Left forelimb (tissue), 1 donor: ENCODE measurements around the gene PAX5.

Source experiments
- DNase-seq: peaks from one replicate; pipeline ENCODE4 v3.0.0-alpha.2; 2018; ENCODE audit warnings: low spot score

The PAX5 gene

DNA sequence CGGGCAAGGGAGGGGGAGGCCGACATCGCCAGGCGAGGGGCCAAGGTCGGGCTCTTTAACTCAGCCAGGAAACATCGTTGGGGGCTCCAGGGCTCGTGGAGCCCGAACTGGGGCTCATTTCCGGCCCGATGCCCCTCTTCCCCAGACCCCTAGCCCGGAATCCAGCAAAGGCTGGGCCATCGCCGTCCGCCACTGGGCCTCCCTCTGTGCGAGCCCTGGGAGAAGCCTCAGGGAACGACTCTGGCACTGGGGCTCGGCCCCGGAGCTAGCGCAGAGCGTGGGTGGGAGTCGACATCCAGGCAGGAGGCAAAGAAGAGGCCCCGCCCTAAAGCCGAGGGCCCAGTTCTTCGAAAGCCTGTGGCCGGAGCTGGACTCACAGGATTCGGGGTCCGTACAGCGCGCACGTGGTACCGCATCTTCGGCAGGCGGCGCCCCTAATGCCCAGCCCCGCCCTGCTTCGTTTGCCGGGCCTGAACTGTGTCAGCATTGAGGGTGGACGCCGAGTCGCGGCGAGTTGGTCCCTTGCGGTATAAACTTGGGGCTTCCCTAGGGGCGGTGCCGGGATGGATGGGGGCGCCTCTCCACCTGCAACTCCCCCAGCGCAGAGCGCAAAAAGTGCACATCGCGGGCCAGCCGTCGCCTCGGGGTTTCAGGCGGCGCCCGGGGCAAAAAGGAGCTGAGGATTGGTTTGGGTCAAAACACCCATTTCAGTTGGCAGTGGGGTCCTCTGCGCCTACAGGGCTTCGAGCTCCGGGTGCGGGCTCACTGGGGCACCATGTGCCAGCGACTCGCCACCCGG lies 3.6 kb upstream of the PAX5 start:
- no peak for DNase-seq

GRCh38 chr9:37036776-37037502 lies 2.9 kb upstream of the PAX5 start:
- no peak for DNase-seq

DNA sequence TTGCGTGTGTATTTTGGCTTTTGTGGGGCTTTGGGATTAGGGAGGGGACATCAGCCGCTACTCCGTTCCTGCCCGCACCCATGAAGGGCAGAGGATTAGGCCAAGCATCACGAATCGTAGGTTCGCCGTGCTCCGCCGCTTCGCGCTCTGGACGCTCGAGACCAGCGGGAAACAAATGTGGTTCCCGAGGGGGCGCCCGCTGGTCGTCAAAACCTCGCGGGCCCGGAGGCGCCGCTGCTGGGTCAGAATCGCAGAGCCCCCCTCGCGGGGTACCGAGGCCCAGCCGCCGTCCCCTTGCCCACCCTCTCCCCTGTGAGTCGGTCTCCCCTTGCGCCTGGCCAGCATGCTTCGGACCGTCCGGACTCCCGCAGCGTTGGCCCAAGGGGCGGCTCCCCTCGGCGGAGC lies 2.3 kb upstream of the PAX5 start:
- no peak for DNase-seq

DNA sequence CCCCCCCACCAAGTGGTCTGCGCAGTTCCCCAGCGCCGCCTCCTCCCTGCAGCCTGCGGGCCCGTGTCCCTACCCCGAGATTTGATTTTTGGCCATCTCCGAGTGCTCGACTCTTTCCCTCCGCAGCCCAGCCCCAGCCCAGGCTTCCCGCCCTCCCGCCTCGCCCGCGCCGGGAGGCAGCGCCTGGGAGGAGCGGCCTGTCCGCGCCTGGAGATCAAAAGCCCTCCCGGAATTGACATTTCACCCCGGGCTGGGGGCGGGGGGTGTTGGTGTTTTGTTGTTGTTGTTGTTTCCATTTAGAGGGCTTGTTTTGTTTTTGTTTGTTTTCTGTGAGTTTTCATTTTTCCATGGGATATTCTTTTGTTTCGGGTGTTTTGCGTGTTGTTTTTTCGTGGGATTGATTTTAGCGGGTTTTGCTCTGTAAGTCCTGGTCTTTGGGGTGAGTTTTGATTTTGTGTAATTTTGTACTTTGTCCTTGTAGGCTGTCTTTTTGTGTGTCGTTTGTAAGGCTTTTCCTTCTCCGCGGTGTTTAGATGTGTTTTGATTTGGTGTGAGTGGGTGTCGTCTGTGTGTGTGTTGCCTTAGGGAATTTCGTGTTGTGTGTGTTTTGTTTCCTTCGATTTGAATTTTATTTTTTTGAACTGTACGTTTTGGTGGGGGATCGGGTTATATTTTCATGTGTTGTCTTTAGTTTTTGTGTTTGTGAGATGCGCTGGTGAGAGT lies 1.7 kb upstream of the PAX5 start:
- DNase-seq = no peak

DNA sequence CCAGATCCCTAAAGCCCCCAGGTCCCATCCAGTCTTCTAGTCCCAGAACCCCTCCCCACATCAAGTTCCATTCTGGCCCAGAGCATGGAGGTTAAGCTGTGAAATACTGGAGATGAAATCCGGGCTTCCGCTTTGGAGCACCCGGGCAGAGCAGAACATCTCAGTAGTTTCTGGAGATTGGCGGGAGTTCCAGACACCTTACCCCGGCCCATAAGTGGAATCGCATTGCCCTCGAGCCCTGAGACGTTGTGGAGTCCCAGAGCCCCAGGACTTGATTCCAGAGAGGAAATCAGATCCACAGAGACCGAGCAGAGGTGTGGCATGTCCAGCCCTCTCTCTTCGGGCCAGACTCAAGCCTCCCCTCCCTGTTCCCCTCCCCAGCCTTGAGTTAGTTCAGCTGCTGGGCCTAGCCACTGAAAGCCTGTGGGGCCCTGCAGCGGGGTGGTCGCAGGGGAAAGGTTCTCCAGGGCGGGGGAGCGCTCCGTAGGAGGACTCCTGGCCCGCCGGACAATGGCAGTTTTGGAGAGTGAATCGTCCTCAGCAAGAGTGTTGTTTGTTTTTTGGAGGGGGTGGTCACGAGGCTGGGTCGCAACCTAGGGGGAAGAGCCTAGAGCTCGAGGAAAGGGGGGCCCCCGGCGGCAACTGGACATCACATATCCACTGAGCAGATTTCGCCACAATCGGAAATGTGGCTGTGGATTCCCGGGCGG lies 1.0 kb upstream of the PAX5 start:
- no peak for DNase-seq

GRCh38 chr9:37034305-37034937 lies 353 bp upstream of the PAX5 start:
- DNase-seq = no peak

- DNase-seq = no peak
These were observed 927 bp downstream of the PAX5 start for GRCh38 chr9:37033141-37033540.

- DNase-seq = no peak
These were observed 1.4 kb downstream of the PAX5 start for GRCh38 chr9:37032713-37033112.

- no peak for DNase-seq
These were observed 2.2 kb downstream of the PAX5 start for GRCh38 chr9:37031902-37032301.

DNA sequence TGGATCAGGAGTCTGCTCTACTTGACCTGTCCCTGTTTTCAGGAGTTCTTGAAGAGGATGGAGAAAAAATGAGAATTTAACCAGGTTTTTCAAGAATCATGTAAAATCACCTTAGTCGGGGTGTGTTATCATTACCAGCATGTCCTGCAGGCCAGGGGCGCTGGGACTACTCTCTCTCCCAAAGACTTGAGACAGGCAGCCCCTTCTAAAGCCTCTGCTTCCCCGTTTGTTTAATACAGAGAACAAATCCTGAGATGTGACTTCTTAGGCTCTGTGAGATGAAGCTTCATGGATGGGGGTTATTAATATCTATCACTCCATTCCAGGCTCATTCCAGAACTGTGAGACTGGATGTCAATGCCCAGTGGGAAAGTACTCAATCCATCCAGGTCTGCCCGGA lies 3.0 kb downstream of the PAX5 start:
- no peak for DNase-seq

- peak; percentile 45 for DNase-seq
These were observed 3.5 kb downstream of the PAX5 start for GRCh38 chr9:37030611-37030939.

GRCh38 chr9:37029776-37030610 lies 4.1 kb downstream of the PAX5 start:
- peak; percentile 55 for DNase-seq

DNA sequence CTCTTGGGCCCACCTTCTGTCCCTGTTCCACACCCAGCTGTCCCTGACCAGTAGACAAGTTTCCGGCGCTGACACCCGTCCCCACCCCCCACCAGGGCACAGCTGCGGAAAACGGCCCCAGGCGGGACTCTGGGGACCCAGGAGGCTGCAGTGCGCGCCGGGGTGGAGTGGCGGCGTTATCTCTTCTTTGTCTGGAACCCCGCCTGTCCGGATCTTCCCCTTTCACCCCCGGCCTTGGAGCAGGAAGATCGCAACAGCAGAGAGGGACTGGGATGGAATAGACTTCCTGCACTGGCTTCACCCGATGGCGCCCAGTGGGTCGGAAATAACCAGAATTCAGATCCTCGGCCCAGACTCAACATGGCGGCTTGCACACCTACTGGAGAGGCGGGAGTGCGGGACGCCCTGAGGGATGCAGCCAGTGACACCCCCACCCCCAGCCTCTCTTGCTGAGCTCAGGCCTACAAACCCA lies 4.7 kb downstream of the PAX5 start:
- peak; percentile 56 for DNase-seq

DNA sequence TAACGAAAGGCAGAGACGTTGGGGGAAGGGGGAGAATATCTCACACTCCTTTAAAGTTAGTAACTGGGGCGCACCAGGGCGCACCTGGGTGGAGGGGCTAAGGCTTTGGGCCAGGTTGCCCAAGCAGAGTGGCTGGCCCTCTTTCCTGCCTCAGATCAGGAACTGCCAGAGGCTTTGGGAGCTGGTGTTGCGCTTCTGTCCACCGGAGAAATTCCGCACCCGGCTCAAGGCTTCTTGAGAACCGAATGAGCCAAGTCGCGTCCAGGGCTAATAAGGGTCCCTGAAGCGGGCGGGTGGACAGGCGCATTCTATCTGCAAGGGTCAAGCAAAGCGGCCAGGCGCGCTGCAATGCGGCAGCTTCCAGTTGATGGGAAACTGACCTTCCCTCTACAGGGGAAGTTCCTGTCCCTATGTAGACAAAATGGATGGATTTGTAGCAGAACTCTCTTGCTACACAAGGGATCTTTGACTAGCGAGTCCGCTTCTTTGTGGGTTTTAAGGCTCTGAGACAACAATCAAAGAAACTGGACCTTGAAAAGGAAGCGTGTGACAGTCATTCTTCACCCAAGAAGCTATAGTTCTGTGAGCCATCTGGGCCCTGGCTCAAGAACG lies 5.5 kb downstream of the PAX5 start:
- DNase-seq = peak; percentile 62

DNA sequence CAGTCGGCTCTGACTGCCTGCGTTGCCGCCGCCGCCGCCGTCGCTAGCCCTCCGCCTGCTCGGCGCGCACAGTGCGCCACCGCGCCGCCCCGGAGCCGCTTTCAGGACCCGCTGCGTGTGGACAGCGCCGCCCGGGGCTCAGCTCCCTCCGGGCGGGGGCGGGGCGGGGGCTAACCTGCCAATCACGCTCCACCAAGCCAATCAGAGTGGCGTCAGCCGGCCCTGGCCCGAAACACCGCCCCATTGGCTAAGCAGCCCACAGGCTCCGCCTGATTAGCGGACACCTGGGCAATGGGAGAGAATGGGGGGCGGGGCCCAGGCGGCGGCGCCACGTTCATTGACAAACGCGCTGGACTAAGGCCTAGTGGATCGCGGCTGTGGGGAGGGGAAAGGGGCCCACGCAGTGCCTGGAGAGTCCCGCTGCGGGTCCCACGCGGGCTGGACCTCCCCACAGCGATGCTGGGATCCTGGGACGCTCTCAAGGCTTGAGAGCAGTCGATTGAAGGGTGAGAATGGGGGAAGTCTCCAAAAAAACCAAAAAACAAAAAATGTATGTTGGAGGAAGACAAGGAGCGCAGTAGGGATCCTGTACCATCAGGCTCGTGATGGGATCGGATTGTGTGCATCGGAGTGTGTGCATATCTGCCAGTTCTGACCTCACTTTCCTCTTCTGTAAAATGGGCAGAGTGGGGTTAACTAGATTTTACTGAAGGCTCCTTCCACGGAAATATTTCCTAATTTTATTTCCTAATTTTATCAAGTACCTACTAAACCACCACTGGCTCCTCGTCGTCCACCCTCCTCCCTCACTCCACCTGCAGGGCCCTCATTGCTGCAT lies 6.3 kb downstream of the PAX5 start:
- peak; percentile 91 for DNase-seq

GRCh38 chr9:37026931-37027581 lies 7.0 kb downstream of the PAX5 start:
- DNase-seq = peak; percentile 60

DNA sequence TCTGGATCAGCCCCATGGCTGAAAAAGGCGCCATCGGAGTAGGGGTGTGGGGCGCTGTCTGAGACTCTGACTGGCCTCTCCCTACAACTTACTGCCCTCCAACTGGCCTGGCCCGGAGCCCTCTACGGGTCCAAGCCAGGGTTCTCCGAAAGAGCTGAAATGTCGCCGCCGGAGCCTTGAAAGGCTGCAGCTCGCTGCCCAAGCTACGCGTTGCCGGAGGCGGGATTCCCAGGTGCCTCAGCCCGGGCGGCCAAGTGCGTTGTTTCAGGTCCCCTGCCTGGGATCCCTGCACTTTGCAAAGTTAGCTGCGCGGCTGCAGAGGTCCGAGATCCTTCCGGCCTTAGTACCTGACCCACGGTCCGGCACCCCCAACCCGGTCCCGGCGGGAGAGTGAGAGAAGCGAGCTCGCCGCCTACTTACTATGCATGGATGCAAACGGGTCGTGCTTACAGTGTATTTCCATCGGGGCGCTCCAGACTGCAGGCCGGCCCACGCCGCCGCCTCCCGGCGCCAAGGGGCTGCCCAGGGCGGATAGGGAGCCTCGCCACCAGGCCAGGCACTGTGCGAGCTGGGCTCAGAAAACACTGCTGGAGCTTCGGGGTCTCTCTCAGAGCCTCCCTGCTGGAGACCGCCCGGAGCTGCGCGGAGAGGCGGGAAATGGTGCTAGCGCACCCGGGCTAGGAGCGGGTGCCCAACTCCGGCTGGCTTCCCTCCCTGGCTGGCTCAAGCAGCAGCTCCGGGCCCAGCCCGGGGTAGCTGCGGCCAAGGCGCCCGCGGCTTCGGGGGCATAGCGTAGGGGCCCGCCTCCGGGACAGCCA lies 7.7 kb downstream of the PAX5 start:
- DNase-seq = peak; percentile 59

- DNase-seq = peak; percentile 49
These were observed 8.3 kb downstream of the PAX5 start for GRCh38 chr9:37025823-37026112.
